Loucy (cell line): ENCODE measurements around the gene GPR17.

ENCODE experiments used
- EZH2phosphoT487 ChIP-seq: fragments of 200-600 bp; IDR thresholded peaks from 2 replicates; pipeline ENCODE4 v1.6.1; 2018; ENCODE audit warnings: antibody characterized with exemption, mild to moderate bottlenecking, moderate library complexity, borderline replicate concordance
- TF ChIP-seq, protein P1 (sequence below): fragments of 200-600 bp; sonication (generic); conservative IDR thresholded peaks from 2 replicates; pipeline ENCODE4 v1.5.1; 2014; ENCODE audit warnings: mild to moderate bottlenecking, antibody characterized with exemption, low read length

DNA sequence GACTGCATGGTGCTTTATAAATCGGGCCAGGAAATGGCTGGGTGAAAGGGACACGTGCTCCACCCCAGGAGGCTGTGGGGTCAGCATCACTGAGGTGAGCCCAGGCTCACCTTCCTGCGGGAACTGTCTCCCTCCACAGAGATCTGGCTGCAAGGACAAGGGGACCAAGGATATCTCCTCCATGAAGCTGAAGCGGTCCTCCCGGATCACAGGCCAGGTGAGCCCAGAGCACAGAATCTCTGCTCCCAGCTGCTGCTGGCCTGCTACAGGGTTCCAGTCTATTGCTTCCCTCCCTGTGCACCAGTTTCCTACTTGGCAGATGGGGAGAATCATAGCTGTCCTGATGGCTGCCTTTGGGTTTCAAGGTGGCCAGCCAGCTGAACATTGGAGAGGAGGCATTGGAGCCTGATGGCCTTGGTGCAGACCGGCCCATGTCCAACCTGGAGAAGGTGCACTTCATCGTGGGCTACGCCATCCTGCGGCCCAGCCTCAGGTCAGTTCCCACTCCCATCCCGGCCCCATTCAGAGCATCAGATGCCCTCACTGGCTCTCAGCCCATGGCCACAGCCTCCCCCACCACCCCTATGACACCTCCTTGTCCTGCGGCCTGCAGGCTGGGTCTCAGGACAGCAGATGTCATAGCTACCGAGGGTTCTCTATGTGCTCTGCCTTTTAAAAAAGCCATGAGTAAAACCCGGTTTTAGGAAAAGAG is 33.7 kb upstream of the GPR17 start:
- TF ChIP-seq, protein P1, sequence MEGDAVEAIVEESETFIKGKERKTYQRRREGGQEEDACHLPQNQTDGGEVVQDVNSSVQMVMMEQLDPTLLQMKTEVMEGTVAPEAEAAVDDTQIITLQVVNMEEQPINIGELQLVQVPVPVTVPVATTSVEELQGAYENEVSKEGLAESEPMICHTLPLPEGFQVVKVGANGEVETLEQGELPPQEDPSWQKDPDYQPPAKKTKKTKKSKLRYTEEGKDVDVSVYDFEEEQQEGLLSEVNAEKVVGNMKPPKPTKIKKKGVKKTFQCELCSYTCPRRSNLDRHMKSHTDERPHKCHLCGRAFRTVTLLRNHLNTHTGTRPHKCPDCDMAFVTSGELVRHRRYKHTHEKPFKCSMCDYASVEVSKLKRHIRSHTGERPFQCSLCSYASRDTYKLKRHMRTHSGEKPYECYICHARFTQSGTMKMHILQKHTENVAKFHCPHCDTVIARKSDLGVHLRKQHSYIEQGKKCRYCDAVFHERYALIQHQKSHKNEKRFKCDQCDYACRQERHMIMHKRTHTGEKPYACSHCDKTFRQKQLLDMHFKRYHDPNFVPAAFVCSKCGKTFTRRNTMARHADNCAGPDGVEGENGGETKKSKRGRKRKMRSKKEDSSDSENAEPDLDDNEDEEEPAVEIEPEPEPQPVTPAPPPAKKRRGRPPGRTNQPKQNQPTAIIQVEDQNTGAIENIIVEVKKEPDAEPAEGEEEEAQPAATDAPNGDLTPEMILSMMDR, result no peak
- TF ChIP-seq EZH2phosphoT487, result no peak
